DOHH2 (cell line): ENCODE results near the gene SMOC2.

Source experiments
- H3F3A ChIP-seq: fragments of 200-600 bp; sonication (generic), shearing (Covaris generic); 2 replicates; pipeline ENCODE4 v1.6.0; 2016; ENCODE audit warnings: antibody characterized with exemption, mild to moderate bottlenecking; ENCODE audit not compliant: control insufficient read depth, insufficient read depth
- H3K27ac ChIP-seq: fragments of 200-600 bp; sonication (generic); 2 replicates; pipeline ENCODE4 v1.5.1; 2014; ENCODE audit warnings: low read depth, mild to moderate bottlenecking, low read length, moderate library complexity
- H3K27me3 ChIP-seq: fragments of 200-600 bp; sonication (generic); 2 replicates; pipeline ENCODE4 v1.6.1; 2014; ENCODE audit warnings: mild to moderate bottlenecking, low read length, mixed read lengths; ENCODE audit not compliant: control insufficient read depth
- H3K36me3 ChIP-seq: fragments of 200-600 bp; sonication (generic); 2 replicates; pipeline ENCODE4 v1.6.1; 2014; ENCODE audit warnings: mild to moderate bottlenecking, low read length, moderate library complexity, mixed read lengths; ENCODE audit not compliant: control insufficient read depth
- H3K4me1 ChIP-seq: fragments of 200-600 bp; sonication (generic); 2 replicates; pipeline ENCODE4 v1.6.1; 2014; ENCODE audit warnings: mild to moderate bottlenecking, low read length, mixed read lengths; ENCODE audit not compliant: control insufficient read depth
- H3K4me2 ChIP-seq: fragments of 200-600 bp; sonication (generic); 2 replicates; pipeline ENCODE4 v1.6.0; 2014; ENCODE audit warnings: mild to moderate bottlenecking, low read length, moderate library complexity
- H3K4me3 ChIP-seq: fragments of 200-600 bp; sonication (generic); 2 replicates; pipeline ENCODE4 v1.5.1; 2014; ENCODE audit warnings: mild to moderate bottlenecking, low read length, mixed read lengths
- H3K79me2 ChIP-seq: fragments of 200-600 bp; sonication (generic); 2 replicates; pipeline ENCODE4 v1.6.1; 2014; ENCODE audit warnings: mild to moderate bottlenecking, low read length, mixed read lengths; ENCODE audit not compliant: control insufficient read depth
- H3K9me2 ChIP-seq: fragments of 200-600 bp; sonication (generic); replicated peaks from 2 replicates; pipeline ENCODE4 v1.6.1; 2014; ENCODE audit warnings: mild to moderate bottlenecking, low read length, mixed read lengths; ENCODE audit not compliant: control insufficient read depth
- H3K9me3 ChIP-seq: fragments of 200-600 bp; sonication (generic); 2 replicates; pipeline ENCODE4 v1.6.1; 2014; ENCODE audit warnings: antibody characterized with exemption, low read length, mixed read lengths; ENCODE audit not compliant: control insufficient read depth, insufficient read depth
- H4K20me1 ChIP-seq: fragments of 200-600 bp; sonication (generic); 2 replicates; pipeline ENCODE4 v1.6.0; 2014; ENCODE audit warnings: low read depth, mild to moderate bottlenecking, antibody characterized with exemption, low read length, moderate library complexity; ENCODE audit not compliant: control insufficient read depth, insufficient read depth
- CTCF ChIP-seq: fragments of 200-600 bp; sonication (generic); IDR thresholded peaks from one replicate; pipeline ENCODE4 v1.5.1; 2014; ENCODE audit warnings: antibody characterized with exemption, mild to moderate bottlenecking, low read depth, low read length; ENCODE audit not compliant: poor library complexity, severe bottlenecking
- EZH2phosphoT487 ChIP-seq: fragments of 200-600 bp; sonication (generic); IDR thresholded peaks from 2 replicates; pipeline ENCODE4 v1.6.1; 2017; ENCODE audit warnings: borderline replicate concordance, mild to moderate bottlenecking, antibody characterized with exemption, low read length, moderate library complexity, mixed read lengths

Gene SMOC2

DNA sequence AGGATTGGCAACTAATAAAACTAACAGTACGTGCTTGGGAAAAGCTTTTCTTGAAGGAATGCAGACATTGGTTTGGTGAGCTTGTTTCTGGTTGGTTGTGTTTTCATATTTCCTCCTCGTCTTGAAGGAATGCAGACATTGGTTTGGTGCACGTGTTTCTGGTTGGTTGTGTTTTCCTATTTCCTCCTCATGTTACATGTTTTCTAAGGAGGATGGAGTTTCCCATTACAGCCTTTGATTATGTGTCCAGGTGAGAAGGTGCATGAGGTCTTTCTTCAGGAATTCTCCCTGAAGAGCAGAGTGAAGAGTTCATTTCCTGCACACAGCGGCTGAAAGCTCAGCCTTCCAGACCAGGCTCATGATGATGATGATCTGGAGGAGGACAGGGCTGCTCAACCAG is 190.6 kb downstream of the SMOC2 start:
- Histone ChIP-seq H3F3A (no peaks in the 10 kb centered on the region), H3K4me1 (no peaks in the 10 kb centered on the region), H3K4me2 (no peak overlapping the region), H3K4me3 (no peak overlapping the region), H3K27ac (no peak overlapping the region), H3K79me2 (no peaks in the 10 kb centered on the region), H3K9me2 (no peaks in the 10 kb centered on the region), H4K20me1 (no peaks in the 10 kb centered on the region), H3K9me3 (peaks cover 2% of the 10 kb centered on the region; the same call in 1 of the 2 replicates), H3K27me3 (no peaks in the 10 kb centered on the region), H3K36me3 (no peaks in the 10 kb centered on the region)
- no peak for TF ChIP-seq EZH2phosphoT487
- TF ChIP-seq CTCF: no peak

DNA sequence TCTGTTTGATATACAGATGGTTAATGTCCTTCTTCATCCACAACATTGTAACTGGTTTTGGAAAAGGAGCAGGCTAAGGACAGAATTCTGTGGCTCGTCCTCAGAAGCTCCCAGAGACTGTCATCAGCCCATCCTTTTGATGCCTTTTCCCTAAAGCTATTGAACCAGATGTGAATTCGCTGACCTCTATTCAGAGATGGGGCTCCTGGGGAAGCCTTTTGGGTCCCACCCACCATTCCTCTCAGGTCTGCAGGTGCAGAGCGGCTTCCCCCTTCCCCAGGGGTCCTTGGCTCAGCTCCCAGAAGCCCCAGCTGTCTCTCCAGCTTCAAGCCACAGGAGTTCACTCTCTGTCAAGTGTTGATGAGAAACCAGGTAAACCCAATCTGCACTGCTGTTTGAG is 191.7 kb downstream of the SMOC2 start:
- H3K79me2 ChIP-seq: no peaks in the 10 kb centered on the region
- no peaks in the 10 kb centered on the region for H3F3A ChIP-seq
- H3K27me3 ChIP-seq: no peaks in the 10 kb centered on the region
- H3K9me2 ChIP-seq: no peaks in the 10 kb centered on the region
- no peaks in the 10 kb centered on the region; the same call in 1 of the 2 replicates for H3K9me3 ChIP-seq
- H3K4me3 ChIP-seq: no peak overlapping the region
- H4K20me1 ChIP-seq: no peaks in the 10 kb centered on the region
- no peak for TF ChIP-seq CTCF
- no peak for TF ChIP-seq EZH2phosphoT487
- H3K4me2 ChIP-seq: no peak overlapping the region
- H3K36me3 ChIP-seq: no peaks in the 10 kb centered on the region
- H3K27ac ChIP-seq: no peak overlapping the region
- no peaks in the 10 kb centered on the region for H3K4me1 ChIP-seq

GRCh38 chr6:168634541-168635328 is 193.8 kb downstream of the SMOC2 start:
- no peak for TF ChIP-seq EZH2phosphoT487
- TF ChIP-seq CTCF: no peak
- H3K27ac ChIP-seq: no peak overlapping the region
- no peak overlapping the region for H3K4me2 ChIP-seq
- no peaks in the 10 kb centered on the region for H3K79me2 ChIP-seq
- H3K9me2 ChIP-seq: no peaks in the 10 kb centered on the region
- no peaks in the 10 kb centered on the region for H3K27me3 ChIP-seq
- no peaks in the 10 kb centered on the region for H4K20me1 ChIP-seq
- H3F3A ChIP-seq: no peaks in the 10 kb centered on the region
- no peak overlapping the region for H3K4me3 ChIP-seq
- no peaks in the 10 kb centered on the region; the same call in 1 of the 2 replicates for H3K9me3 ChIP-seq
- H3K36me3 ChIP-seq: no peaks in the 10 kb centered on the region
- H3K4me1 ChIP-seq: no peaks in the 10 kb centered on the region
